Coronary artery (tissue), 2 donors: Measurements from ENCODE around the gene SMC5.

Experiments
- DNase-seq: peaks from one replicate; pipeline ENCODE4 v3.0.0-alpha.2; 2017; ENCODE audit warnings: low spot score
- H3K27ac ChIP-seq, 2 donors: fragments of 200-600 bp; sonication (generic); one replicate each; pipeline ENCODE4 v1.5.1; 2016 to 2019
- H3K4me3 ChIP-seq: fragments of 200-600 bp; sonication (generic); 2 replicates; pipeline ENCODE4 v1.5.1; 2016; ENCODE audit warnings: mild to moderate bottlenecking, moderate library complexity
- CTCF ChIP-seq: fragments of 200-600 bp; sonication (generic); IDR thresholded peaks from one replicate; pipeline ENCODE4 v1.5.1; 2019; ENCODE audit warnings: antibody characterized with exemption

The SMC5 gene

GRCh38 chr9:70352356-70352755, 93.6 kb downstream of the SMC5 start:
- no peak for TF ChIP-seq CTCF
- H3K27ac ChIP-seq: no peak overlapping the region
- H3K4me3 ChIP-seq: no peak overlapping the region
- DNase-seq: no peak

DNA sequence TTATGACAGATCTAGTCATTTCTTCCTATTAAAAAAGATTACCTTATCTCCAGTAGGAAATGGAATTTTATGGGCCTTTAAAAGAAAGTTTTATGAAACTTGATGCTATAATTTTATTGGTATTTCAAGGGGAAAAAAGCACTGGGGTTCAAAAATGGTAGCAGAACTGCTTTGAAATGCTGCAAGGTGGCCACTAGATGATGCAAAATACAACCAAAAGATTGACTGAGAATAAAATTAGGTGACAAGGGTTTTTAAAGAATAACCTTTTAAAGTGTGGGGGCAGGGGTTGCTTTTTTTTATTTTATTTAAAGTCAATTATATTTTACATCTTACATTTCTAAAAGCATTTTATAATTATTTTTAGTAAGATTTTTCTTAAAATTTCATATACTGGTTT, 94.0 kb downstream of the SMC5 start:
- DNase-seq: no peak
- Histone ChIP-seq H3K27ac (no peak overlapping the region), H3K4me3 (no peak overlapping the region)

DNA sequence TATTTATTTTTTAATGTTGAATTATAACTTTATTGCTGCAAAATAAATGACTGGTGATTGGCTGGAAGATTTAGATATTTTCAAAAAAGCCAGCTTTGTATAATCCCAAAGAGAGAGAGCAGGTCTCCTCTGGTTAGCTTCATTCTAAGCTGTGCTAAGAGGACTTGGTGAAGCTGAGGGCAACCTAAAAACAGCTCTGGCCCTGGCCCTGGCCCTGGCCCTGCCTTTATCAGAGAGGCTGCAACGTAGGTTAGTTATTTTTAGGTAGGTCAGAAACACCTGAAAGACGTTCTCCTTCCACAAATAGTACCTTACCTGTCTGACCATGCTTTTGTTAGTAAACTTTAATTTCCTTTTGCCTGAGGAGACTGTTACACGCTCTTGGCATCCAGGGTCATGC, 97.0 kb downstream of the SMC5 start:
- DNase-seq: no peak
- H3K27ac ChIP-seq: no peak overlapping the region
- no peak overlapping the region for H3K4me3 ChIP-seq
- no peak for TF ChIP-seq CTCF

More for the DNA sequence above, 94.0 kb downstream of the SMC5 start:
- TF ChIP-seq CTCF: peak; percentile 28

DNA sequence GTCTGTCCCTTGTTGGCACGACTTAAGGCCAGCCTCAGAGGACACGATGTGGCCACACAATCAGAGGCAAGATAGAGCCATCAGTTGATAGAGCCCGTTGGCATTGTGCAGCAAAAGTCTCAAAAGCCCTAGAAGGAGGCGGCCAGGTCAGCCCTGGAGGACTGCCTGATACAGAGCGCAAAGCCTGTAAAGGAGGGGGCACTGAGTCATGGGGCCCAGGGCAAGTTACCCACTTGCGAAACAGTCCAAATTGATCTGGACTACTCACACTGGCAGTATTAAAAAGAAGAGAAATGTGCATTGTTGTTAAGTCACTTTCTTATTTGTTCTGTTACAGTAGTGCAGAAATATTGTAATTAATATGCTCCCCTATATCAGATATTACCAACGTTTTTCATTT, 104.2 kb downstream of the SMC5 start:
- Histone ChIP-seq H3K27ac (no peak overlapping the region), H3K4me3 (no peak overlapping the region)
- DNase-seq: no peak
- no peak for TF ChIP-seq CTCF

DNA sequence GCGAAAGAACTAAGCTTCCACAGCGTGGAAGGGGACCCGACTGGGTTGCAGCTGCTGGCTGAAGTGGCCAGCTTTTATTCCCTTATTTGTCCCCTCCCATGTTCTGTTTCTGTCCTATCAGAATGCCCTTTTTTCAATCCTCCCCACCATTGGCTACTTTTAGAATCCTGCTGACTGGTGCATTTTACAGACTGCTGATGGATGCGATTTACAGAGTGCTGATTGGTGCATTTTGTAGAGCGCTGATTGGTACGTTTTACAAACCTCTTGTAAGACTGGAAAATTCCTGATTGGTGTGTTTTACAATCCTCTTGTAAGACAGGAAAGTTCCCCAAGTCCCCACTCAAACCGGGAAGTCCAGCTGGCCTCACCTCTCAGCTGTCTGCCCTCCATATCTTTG, 105.0 kb downstream of the SMC5 start:
- no peak overlapping the region for H3K4me3 ChIP-seq
- TF ChIP-seq CTCF: no peak
- no peak for DNase-seq

GRCh38 chr9:70367305-70367930, 108.6 kb downstream of the SMC5 start:
- TF ChIP-seq CTCF: no peak
- no peak for DNase-seq

More for the DNA sequence above, 105.0 kb downstream of the SMC5 start:
- no peak overlapping the region for H3K27ac ChIP-seq

GRCh38 chr9:70374962-70375618, 116.3 kb downstream of the SMC5 start:
- TF ChIP-seq CTCF: no peak
- no peak for DNase-seq
- H3K27ac ChIP-seq: no peak overlapping the region

More at GRCh38 chr9:70367305-70367930, 108.6 kb downstream of the SMC5 start:
- Histone ChIP-seq H3K27ac (no peak overlapping the region), H3K4me3 (no peak overlapping the region)

More at GRCh38 chr9:70374962-70375618, 116.3 kb downstream of the SMC5 start:
- no peak overlapping the region for H3K4me3 ChIP-seq
